ENCODE data around the gene ZCWPW1. TPM values are rescaled to one million over a fixed set of nuclear protein-coding genes. Genes with fewer than 3 reads are reported as not detected.

The ZCWPW1 gene
- 6.6 and 6.8 TPM in 2 replicates for total RNA-seq (2013; cell fraction: nucleolus; rRNA removed)
- 2.5 and 3.8 TPM in 2 replicates for total RNA-seq (2014; rRNA removed)
- total RNA-seq (2014; rRNA removed; fragmentation: Illumina TruSeq; extraction: Trizol) = 3.8 and 4.4 TPM in 2 replicates
- total RNA-seq (2021) = 3.3 and 3.7 TPM in 2 replicates
- 4.2 TPM for polyA plus RNA-seq (2011; ENCODE audit: low read depth)
- polyA plus RNA-seq (2011; rRNA removed) = 2.9 and 4.6 TPM in 2 replicates
- polyA plus RNA-seq (2011; cell fraction: cytosol; rRNA removed) = 2.3 and 3.0 TPM in 2 replicates
- polyA plus RNA-seq (2011; cell fraction: nucleus; rRNA removed) = 6.2 and 7.2 TPM in 2 replicates
- polyA plus RNA-seq (2012) = 3.7 and 4.0 TPM in 2 replicates
- polyA plus RNA-seq (2014; fragmentation: Illumina TruSeq; extraction: Trizol) = 3.9 and 4.3 TPM in 2 replicates
- polyA plus RNA-seq (2014; fragmentation: Nextera tagmentation; extraction: Ambion mirVana) = 1 to 10 TPM; 1.3 to 2.3 TPM
- 4.4 and 5.1 TPM in 2 replicates for polyA plus RNA-seq (2014; rRNA removed)
- 1 to 10 TPM; 3.5 to 3.9 TPM for polyA plus RNA-seq (2016; fragmentation: Nextera tagmentation; extraction: Ambion mirVana)
- 1.5 and 2.0 TPM in 2 replicates for polyA minus RNA-seq (2011; rRNA and poly(A)+ RNA removed)
- polyA minus RNA-seq (2011; cell fraction: cytosol; rRNA and poly(A)+ RNA removed) = 1.3 and 2.1 TPM in 2 replicates
- 1.8 and 1.9 TPM in 2 replicates for polyA minus RNA-seq (2011; cell fraction: nucleus; rRNA and poly(A)+ RNA removed)
- percentile 48 among the genes with signal in this experiment for Bru-seq, nascent RNA
- BruChase-seq, experiment 1, labeled RNA remaining after a 6-hour chase = percentile 48 among the genes with signal in this experiment
- BruChase-seq, experiment 2, labeled RNA remaining after a 2-hour chase = percentile 46 among the genes with signal in this experiment
- long read RNA-seq, experiment 1 = 0 reads
- long read RNA-seq, experiment 2, partial matches to known transcripts = 4 of 8 reads
- long read RNA-seq, experiment 2, other reads (novel, unspliced or antisense) = 4 of 8 reads

- TSS peak; percentile 88 for BruUV-seq (replicated peaks)
- H4K20me1 ChIP-seq (ENCODE audit: control insufficient read depth, insufficient read depth) = no peaks in the 10 kb centered on the region
- intact Hi-C loops (cut with micrococcal nuclease; ENCODE audit: unreplicated experiment) (no loop called here), in situ Hi-C loops (cut with MboI) (no loop called here)
- peak within 1 kb of the TSS; percentile 66 for H3K4me2 ChIP-seq (ENCODE audit: control insufficient read depth, insufficient read depth)
- peak within 1 kb of the TSS; percentile 99 for H3K27ac ChIP-seq (ENCODE audit: control insufficient read depth, insufficient read depth)
- H3K9ac ChIP-seq (ENCODE audit: control insufficient read depth, insufficient read depth, low read length) = peak within 1 kb of the TSS; percentile 98
- 2% methylated on average over 66 of the region's 66 CpGs for WGBS (ENCODE audit: insufficient coverage, insufficient replicate concordance, low lambda C conversion rate, missing lambda C conversion rate)
- ATAC-seq (peak; percentile 69), FAIRE-seq (peak; percentile 97), DNase-seq (ENCODE audit: low read depth, low spot score) (peak; percentile 88)
- no peaks in the 10 kb centered on the region for H3K9me3 ChIP-seq (replicated peaks; ENCODE audit: control insufficient read depth, insufficient read depth, low read length)
- H3K36me3 ChIP-seq (ENCODE audit: control insufficient read depth in 2 of 2, insufficient read depth in 2 of 2, low read length in 1 of 2) = peaks cover 2 to 9% of the 10 kb centered on the region in 2 experiments; a peak in 3 of 4 replicates
- POLR2A ChIA-PET = interaction anchor here (0.5 to 2.5 kb wide), 31 partner anchors 8 to 278 kb away, joined by 3 to 18 read pairs (median 6); partner anchors contain the start of genes FBXO24, LRCH4, POP7 and PPP1R35
- CTCF ChIA-PET = interaction anchor here (0.8 to 1.6 kb wide), 7 partner anchors 10 to 70 kb away, joined by 3 to 8 read pairs (median 4); partner anchors contain the start of gene PILRB
- peaks cover 22% of the 10 kb centered on the region for H3K4me1 ChIP-seq (ENCODE audit: control insufficient read depth, insufficient read depth, low read length)
- H3K27me3 ChIP-seq (replicated peaks in 1 of 2; ENCODE audit: control insufficient read depth in 2 of 2, insufficient read depth in 2 of 2, low read length in 1 of 2) = no peaks in the 10 kb centered on the region
- H3K79me2 ChIP-seq (ENCODE audit: control insufficient read depth, insufficient read depth, low read length) = peaks cover 35% of the 10 kb centered on the region
- H2AFZ ChIP-seq (ENCODE audit: control insufficient read depth, low read depth, low read length) = peak within 1 kb of the TSS; percentile 91
- SMC1A ChIA-PET (ENCODE audit: uncharacterized antibody, unreplicated experiment) = interaction anchor here (0.8 to 3.0 kb wide), 10 partner anchors 8 to 63 kb away, joined by 3 to 15 read pairs (median 4); no protein-coding TSS in a partner anchor
- RAD21 ChIA-PET (ENCODE audit: unreplicated experiment) = interaction anchor here (0.7 to 3.1 kb wide), 21 partner anchors 8 to 279 kb away, joined by 3 to 25 read pairs (median 4); partner anchors contain the start of genes LAMTOR4 and TSC22D4
- H3K4me3 ChIP-seq = peak within 1 kb of the TSS; percentile 74
- TF ChIP-seq MEF2A (IDR thresholded peaks at IDR 0.05; ENCODE audit: insufficient read depth, low read depth, low read length) (0 out of 2 replicates have a peak, but pooled peaks have one; percentile 12), ZZZ3 (IDR thresholded peaks at IDR 0.05; ENCODE audit: control insufficient read depth, insufficient read length, low read depth) (no peak), NRF1 (conservative IDR thresholded peaks at IDR 0.05; ENCODE audit: low read depth, low read length) (peak; percentile 92), BMI1 (IDR thresholded peaks at IDR 0.05; ENCODE audit: borderline replicate concordance) (peak; percentile 70; the same call in 1 of the 2 replicates), ZNF622 (IDR thresholded peaks at IDR 0.05) (no peak), SIN3A (IDR thresholded peaks at IDR 0.05; ENCODE audit: low read depth, low read length) (no peak; the same call in 1 of the 2 replicates), SKIL (IDR thresholded peaks at IDR 0.05; ENCODE audit: low read depth, poor library complexity, severe bottlenecking) (peak; percentile 54), NR2C1 (IDR thresholded peaks at IDR 0.05) (peak; percentile 44), IKZF2 (IDR thresholded peaks at IDR 0.05) (peak; percentile 57 to 72), TCF7 (IDR thresholded peaks at IDR 0.05; ENCODE audit: borderline replicate concordance) (peak; percentile 40; the same call in 1 of the 2 replicates), BCLAF1 (IDR thresholded peaks at IDR 0.05) (no peak), CBX3 (IDR thresholded peaks at IDR 0.05; ENCODE audit: borderline replicate concordance, low read depth) (no peak)
These were observed at the start of gene ZCWPW1 for GRCh38 chr7:100428199-100428966. Gene ZCWPW1 (minus strand): TSS chr7:100428703. CDS start chr7:100420649, 8,054 bp downstream.
